Endometrial microvascular endothelial cells (primary cell): ENCODE data around the gene EPB41L1. TPM values are rescaled to one million over a fixed set of nuclear protein-coding genes. Genes with fewer than 3 reads are reported as not detected.

Experiments used
- in situ Hi-C: cut with HindIII; loops from 2 replicates; pipeline ENCODE4 v1.10.0; 2017; ENCODE audit warnings: low sequenced_read_pairs, low pct_unique_long_range_greater_than_20kb; ENCODE audit errors: inconsistent ontology term
- total RNA-seq: library from RNA; depleted of rRNA; stranded (reverse); fragments of >200 nt; gene quantifications from one replicate; pipeline ENCODE4 v1.2.3, GENCODE V29; 2015; ENCODE audit errors: inconsistent ontology term

EPB41L1 gene
- total RNA-seq, 1 donor from 2014 or later: 22.7 TPM

DNA sequence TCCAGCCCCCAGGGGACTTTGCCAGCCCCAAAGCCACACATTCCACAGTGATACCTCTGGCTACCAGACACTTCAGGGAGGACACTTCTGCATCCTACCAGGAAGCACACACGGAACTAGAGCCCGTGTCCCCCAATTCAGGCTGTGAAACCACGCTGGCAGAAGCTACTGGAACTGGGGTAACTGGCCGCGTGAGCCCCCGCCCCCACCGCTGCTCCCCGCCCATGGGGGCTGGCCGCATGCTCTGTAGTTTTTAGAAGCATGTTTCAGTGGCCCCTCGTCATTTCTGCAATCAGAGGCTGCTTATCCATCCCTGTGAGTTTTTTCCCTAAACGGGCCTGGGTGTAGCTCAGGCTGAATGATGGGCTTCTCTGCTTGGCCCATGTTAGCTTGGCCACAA is 53.1 kb downstream of the EPB41L1 start:
- in situ Hi-C loops: no loop called here

DNA sequence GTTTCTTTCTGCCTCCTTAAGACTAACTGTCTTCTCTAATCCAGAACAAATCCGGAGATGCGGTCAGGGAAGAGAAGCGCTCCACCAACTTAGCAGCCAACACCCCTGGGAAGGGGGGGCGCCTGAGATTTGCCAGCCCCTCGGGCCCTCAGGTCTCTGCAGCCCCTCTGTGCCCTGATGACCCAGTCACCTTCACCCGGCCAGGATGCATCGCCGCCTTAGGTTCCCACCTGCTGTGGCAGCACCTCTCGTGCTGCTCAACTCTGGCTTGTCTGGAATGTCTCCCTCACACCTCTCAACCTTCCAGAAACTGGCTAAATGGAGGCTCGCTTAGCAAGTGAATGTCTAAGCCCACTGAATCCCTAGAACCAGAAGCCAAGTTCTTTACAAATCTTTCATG is 53.7 kb downstream of the EPB41L1 start:
- in situ Hi-C loops: no loop called here

DNA sequence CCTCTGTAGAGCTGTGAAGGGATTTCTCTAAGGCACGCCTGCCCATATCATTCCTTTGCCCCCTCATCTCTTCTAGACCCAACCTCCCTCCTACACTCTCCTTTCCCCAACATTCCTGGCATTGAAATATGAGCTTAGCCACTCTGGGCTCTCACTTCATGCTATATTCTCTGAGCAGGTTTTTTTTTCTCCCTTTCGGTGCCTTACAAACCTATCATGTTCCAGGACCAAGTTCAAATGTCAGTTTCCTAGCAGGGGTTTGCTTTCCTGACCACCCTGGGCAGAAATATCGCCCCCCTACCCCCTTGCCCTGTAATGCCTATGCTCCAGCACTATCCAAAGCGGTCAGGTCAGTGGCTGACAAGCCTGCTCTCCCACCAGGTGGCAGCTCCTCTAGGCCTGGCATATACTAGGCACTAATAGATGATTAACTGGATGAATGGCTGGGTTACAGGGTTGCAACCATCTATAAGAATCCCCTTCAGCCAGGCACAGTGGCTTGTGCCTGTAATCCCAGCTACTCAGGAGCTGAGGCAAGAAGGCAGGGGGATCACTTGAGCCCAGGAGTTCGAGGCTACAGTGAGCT is 56.0 kb downstream of the EPB41L1 start:
- in situ Hi-C loops: no loop called here

DNA sequence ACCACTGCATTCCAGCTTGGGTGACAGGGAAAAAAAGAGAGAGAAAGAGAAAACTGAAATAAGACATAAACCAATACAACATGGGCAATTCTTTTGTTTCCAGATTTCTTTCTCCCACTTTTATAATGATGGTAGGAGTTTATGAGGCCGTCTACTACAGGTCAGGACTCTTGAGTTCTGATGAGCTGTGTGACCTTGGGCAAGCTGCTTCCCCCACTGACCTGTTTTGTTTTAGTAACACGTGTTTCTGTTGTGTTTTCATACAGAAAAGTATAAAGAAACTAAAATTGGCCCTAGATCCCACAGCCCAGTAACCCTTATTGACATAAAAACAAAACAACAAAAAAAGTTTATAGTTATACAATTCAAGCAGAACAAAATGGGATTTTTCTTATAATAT is 58.8 kb downstream of the EPB41L1 start:
- in situ Hi-C loops: no loop called here

DNA sequence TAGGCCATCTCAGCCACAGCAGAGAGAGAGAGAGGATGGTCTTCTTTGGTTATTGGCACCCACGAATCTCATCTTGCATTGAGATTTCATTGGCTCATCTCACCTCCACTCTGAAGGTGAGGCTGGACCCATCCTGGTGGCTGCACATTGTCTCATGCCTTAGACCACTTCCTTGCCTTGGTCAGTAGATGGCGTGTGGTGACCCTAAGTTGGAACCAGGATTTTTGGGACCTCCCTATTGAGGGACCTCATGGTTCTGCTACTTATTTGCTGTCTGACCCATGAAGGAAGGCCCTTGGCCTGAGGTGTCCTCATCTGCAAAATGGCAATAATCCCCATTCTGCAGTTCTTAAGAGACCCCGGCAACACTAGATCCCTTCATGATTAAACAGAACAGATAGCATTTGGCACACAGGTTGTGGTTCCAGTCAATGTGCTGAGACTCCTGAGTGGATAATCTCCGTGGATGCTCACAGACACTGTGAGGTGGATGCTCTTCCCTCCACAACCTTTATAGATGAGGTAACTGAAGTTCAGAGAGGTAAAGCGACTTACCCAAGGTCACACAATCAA is 60.2 kb downstream of the EPB41L1 start:
- in situ Hi-C loops: no loop called here

DNA sequence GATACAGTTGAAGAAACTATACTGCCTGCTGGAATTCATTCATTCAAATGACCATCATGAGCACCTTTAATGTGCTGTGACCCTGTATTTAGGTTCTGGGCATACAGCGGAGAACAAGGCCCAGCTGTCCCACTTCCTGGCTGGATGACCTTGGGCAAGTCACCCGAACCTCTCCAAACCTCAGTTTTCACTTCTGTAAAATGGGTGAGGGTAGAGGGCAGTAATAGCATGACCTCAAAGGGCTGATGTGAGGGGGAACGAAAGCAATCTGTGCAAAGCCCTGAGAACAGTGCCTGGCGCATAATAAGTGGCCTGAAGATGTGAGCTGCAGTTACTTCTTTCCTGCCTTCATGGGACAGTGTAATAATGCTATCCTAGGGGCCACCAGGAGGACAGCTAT is 61.2 kb downstream of the EPB41L1 start:
- in situ Hi-C loops: no loop called here

DNA sequence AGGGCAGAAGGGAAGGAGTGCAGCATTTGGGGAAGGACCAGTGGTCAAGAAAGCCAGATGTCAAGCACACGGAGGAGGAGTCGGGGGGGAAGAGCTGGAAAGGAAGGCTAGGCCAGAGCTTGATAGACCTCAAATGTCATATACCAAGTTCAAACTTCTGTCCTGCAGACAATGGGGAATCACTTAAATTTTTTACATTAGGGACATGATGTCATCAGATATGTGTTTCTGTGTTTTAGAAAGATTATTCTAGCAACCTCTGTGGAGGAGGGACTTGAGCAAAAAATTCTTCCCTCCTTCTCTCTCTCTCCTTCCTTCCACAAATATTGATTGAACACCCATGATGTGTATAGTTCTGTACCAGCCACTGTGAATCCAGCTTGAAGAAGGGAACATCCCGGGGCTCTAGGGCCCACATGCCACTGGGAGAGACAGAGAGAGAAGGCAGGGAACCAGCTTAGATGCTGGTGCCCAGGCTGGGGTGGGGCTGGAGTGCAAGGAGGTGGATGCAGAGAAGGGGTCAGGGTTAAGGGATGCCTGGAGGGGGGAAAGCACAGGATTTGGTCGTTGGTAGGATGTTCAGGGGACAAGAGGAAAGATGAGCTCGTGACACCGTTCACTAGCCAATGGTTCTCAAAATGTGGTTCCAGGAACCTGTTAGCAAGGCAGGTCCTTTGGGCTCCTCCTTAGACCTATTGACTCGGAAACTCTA is 61.9 kb downstream of the EPB41L1 start:
- in situ Hi-C loops: no loop called here

DNA sequence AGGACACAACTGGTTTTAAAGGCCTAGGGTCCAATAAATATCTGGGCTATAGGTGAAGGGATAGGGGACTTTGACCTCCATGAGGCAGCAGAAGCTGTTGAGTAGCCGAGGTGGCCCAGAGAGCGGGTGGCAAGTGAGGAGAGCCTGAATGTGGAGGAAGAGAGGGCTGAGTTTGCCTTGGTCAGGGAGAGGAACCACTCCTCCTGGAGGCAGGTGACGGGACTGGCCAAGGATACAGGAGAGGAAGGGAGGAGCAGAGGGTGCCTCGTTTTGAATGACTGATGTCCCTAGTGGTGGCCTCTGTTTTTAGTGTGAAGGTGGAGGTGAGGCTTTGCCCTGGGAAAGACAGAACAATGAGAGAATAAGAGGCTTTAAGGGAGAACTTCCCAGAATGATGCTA is 62.7 kb downstream of the EPB41L1 start:
- in situ Hi-C loops: no loop called here

DNA sequence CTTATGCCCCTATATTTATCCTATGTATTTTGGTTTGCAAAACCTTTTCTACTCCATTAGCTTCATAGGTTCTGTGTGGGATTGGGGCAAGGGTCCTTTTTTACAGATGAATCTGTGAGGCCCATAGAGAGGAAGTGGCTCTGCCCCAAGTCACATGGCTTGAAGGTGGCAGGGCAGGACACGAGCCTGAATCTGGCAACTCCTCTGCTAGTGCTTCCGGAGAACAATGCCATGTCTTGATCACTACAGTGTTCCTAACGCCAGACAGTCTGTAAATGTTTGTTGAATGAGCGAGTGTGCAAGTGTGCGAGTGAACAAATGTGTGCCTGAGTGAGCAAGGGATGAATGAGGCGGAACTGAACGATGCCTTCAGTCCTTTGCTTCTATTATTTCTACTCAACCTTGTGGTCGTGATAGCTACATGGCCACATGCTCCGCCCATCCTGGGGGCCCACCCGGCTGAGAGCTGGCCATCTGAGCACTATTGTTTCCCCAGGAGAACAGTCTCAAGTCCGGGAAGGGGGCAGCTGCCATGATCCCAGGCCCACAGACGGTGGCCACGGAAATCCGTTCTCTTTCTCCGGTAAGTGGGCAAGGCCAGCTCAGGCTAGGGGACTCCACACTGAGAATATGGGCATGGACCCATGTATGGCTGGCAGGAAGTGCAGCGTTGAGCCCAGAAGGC is 64.0 kb downstream of the EPB41L1 start:
- in situ Hi-C loops: no loop called here

DNA sequence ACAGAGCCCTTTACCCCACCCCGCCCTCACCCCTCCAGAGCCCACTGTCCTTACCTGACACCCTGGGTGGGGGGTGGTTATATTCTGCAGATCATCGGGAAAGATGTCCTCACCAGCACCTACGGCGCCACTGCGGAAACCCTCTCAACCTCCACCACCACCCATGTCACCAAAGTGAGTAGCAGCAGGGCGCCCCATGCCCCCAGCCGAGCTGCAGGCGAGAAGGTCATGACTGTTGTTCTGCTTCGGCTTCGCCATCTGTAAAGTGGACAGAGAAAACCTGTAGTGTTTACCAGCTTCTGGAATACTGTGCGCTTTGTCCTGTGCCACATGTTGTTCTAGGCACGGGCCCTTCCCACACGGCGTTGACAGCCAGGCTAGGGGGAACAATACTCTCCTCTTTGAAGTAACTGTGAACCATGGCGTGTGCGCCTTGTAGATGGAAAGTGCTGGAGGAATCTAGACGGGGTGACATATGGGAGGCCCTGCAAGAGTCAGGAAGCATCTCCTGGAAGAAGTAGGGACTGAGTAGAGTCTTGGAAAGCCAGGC is 65.2 kb downstream of the EPB41L1 start:
- in situ Hi-C loops: no loop called here

DNA sequence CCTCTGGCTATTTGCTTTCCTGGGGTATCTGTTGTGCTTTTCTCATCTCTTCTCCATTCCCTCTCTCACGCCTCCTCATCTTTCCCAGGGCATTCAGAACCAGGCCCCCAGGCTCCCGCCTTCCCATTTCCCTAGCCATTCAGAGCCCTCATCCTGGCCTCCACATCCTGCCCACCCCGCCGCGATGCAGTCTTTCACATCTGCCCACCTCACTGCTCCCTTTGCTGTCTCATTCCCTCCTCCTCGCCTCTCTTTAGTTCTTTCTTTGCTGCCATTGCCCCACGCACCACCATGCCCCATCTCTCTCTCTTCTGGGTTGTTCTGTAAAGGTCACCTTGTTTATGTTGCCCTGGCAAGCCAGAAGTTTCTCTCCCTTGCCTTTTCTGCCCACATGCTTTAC is 71.1 kb downstream of the EPB41L1 start:
- in situ Hi-C loops: no loop called here

DNA sequence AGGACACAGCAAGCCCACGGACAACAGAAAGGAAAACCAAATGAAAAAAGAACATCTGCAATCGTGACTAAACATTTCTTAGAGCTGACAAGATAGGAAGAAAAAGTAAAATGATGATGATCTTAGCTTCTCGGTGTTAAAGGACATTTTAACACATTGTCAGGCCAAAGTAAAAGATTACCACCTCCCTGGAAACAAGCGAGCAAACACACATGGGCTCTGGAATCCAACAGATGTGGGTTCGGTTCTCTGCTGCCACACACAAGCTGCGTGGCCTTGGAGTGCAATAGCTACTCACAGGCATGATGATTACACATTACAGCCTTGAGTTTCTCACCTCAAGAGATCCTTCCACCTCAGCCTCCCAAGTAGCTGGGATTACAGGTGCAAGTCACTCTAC is 74.2 kb downstream of the EPB41L1 start:
- in situ Hi-C loops: no loop called here

DNA sequence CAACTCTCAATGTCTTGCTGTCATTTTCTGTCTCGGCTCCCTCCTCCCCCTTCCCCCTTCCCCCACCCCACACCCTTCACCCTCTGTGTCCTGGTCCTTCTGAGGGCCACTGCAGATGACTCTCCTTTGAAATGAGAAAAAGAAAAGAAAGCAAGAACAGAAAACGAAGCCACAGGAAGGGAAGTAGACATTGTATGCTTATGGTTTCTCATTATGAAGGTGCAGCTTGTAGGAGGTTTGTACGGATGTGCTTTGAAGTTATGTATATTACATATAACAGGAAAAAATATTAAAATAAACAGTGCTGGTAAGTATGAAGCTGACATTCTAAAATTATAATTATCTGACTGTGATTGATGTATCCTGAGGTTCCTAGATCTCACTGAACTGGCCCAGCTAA is 75.5 kb downstream of the EPB41L1 start:
- in situ Hi-C loops: no loop called here

DNA sequence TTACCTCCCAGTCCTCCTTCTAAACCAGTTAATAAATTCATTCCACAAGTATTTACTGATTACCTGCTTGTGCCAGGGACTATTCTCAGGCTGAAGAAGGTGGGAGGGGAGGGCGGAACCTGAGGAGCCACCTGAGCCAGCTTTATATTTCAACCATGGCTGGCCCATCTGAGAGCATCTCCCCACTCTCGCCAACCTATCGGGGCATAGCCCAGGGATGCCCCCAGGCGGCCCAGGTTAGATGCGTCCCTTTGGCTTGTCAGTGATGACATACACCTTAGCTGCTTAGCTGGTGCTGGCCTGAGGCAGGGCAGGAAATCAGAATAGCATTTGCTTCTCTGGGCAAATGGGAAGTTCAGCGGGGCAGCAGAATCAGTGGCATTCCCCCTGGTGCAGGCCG is 76.8 kb downstream of the EPB41L1 start:
- in situ Hi-C loops: no loop called here

DNA sequence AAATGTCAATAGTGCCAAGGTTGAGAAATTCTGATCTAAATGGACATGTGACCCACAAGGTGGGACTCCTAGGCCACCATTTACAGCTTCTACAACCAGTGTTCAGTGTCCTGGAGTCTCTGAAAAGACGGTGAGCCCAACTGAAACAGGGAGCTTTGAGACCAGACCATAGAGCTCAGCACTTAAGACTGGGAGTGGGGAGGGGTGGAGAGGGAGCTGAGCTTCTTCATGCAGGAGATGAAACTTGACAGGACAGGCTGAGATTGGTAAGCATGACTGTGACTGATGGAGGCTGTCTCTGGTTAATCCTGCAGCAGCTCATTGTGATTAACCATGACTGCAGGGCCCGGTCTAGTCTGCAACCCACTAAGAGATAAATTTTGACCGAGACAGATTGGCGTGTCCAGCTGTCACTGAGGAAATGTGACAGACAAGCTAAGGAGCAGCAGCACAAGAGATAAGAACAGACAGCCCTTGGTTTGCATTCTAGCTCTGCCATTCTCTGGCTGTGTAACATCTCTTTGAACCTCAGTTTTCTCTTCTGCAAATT is 80.3 kb downstream of the EPB41L1 start:
- in situ Hi-C loops: no loop called here

DNA sequence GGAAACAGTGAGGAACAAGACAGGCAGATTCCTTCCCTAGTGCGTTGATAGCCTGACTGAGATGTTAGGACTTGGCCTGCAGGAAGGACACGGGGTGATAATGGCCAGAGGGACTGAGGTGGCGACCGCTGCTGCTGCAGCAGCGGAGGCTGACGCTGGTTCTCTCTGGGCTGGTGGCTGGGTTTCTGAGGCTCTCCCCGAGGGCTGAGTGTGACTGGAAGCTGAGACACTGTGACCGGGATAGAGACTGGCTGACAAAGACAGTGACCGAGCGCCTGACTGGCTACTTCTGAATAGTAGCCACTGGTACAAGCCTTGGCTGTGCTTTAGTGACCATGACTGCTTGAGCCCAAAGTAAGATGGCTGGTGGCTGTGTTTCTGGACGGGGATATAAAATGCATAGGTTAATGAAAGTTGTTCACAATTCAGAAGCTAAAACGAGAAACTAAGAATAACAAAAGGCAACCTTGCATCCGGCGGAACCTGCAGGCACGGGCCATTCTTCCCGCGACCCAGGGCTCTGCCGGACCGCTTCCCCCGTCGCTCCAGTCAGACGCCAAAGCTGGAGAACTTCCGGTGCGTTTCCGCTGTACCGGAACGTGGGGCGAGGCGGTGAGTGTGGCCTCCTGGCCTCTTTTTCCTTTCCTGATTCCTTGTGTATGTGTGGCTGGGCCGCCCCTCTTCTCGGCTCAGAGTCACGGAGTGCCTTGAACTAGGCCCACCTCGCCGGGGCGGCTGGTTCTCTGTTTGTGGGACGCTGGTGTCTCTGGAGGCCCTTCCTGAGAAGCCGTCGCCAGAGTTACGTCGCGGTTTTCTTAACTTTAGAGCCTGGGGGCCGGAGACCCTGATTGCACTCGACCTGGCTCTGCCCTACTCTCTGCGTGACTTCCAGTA is 81.6 kb downstream of the EPB41L1 start, which contains the start of gene AAR2:
Gene AAR2 (plus strand): TSS at position 587 of the 894 bp plus-strand sequence. CDS start 3,391 bp downstream, outside the sequence.
- in situ Hi-C loops: no loop called here

DNA sequence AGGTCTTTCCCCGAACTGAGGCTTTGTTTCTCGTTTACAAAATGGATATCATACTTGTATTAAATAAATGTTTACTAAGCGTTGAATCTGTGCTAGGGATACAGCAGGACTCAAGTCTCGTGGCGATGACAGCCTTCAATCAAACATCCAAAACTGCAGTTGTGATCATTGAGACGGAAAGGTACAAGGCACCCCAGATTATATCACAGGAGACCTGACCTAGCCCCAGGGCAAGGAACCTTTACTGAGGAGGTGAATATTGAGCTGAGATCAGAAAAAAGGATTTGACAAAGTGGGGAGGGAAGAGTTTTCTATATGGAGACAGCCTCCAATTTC is 82.2 kb downstream of the EPB41L1 start:
- in situ Hi-C loops: no loop called here

DNA sequence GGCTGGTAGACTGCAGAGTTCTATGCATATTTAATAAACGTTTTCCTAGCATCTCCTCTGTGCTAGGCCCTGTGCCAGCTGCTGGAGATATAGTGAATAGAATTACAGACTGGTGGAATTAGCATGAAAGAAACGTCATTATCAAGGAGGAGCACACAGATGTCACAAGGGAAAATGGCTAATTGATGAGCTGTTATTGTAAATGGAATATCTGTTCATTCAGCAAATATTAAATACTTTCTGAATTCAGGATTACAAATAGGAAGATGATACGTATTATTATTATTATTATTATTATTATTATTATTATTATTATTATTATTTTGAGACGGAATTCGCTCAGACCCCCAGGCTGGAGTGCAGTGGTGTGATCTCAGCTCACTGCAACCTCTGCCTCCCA is 82.9 kb downstream of the EPB41L1 start:
- in situ Hi-C loops: no loop called here

DNA sequence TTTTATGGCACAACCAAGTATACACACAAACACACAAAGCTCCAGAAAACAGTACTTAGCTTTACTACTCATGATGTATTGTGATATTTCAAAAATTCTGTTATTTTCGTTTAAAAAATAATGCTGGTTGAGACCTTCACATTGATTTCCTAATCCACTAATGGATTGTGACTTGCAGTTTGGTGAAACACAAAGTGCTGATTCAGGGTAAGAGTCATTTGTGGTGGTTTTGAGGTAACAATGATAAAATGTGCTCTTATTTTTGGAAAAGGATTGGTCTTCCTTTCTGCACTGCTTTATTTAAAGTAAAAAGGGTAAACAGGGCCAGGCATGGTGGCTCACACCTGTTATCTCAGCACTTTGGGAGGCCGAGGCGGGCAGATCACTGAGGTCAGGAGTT is 83.6 kb downstream of the EPB41L1 start:
- in situ Hi-C loops: no loop called here
